ENCODE results near the gene NEDD4L.
A peak's percentile ranks its signal among the peaks of the same experiment; 100 is the strongest.

The NEDD4L gene

GRCh38 chr18:58314284-58314683 lies 270.3 kb downstream of the NEDD4L start (continued):
- TF ChIP-seq ZEB2 (tag by site-specific recombination; IDR thresholded peaks at IDR 0.05), result 0 out of 2 replicates have a peak, but pooled peaks have one; percentile 30

GRCh38 chr18:58315041-58315440 lies 271.0 kb downstream of the NEDD4L start:
- Histone ChIP-seq H3K36me3 (ENCODE audit: control insufficient read depth in 2 of 2, insufficient read depth in 1 of 2, low read length in 2 of 2) (no peaks in the 10 kb centered on the region), H3K4me3 (ENCODE audit: low read depth, low read length) (no peak overlapping the region), H3K4me1 (ENCODE audit: control insufficient read depth, insufficient read depth, low read length) (peaks cover 13% of the 10 kb centered on the region), H3K27ac (ENCODE audit: extremely low read depth, low read depth, low read length) (no peak overlapping the region), H3K9me3 (ENCODE audit: control insufficient read depth, insufficient read depth, low read depth, low read length) (no peaks in the 10 kb centered on the region)
- no peak for TF ChIP-seq ZNF26 (tag by site-specific recombination; IDR thresholded peaks at IDR 0.05)
- no peak for TF ChIP-seq ZNF555 (tag by site-specific recombination; conservative IDR thresholded peaks at IDR 0.05)
- TF ChIP-seq SETDB1 (IDR thresholded peaks at IDR 0.05; ENCODE audit: insufficient read length, low read length), result no peak
- TF ChIP-seq ZNF600 (tag by site-specific recombination; IDR thresholded peaks at IDR 0.05), result no peak
- TF ChIP-seq ZNF214 (tag by site-specific recombination; IDR thresholded peaks at IDR 0.05; ENCODE audit: borderline replicate concordance), result no peak
- TF ChIP-seq REPIN1 (tag by site-specific recombination; IDR thresholded peaks at IDR 0.05; ENCODE audit: low read depth), result no peak
- TF ChIP-seq ATF2 (tag by site-specific recombination; IDR thresholded peaks at IDR 0.05; ENCODE audit: low read depth), result no peak
- ChIA-PET POLR2A (no interaction called here), CTCF (interaction anchor here (0.6 kb wide), 2 partner anchors 61 to 103 kb away, joined by 3 to 5 read pairs; no protein-coding TSS in a partner anchor)

GRCh38 chr18:58315739-58316215 lies 271.8 kb downstream of the NEDD4L start:
- CTCF ChIA-PET, result interaction anchor here (0.6 kb wide), 2 partner anchors 53 to 71 kb away, joined by 3 to 4 read pairs; no protein-coding TSS in a partner anchor
- Histone ChIP-seq H3K4me1 (ENCODE audit: control insufficient read depth, insufficient read depth, low read length) (peaks cover 13% of the 10 kb centered on the region), H3K4me3 (ENCODE audit: low read depth, low read length) (no peak overlapping the region), H3K9me3 (ENCODE audit: control insufficient read depth, insufficient read depth, low read depth, low read length) (no peaks in the 10 kb centered on the region), H3K36me3 (ENCODE audit: control insufficient read depth in 2 of 2, insufficient read depth in 1 of 2, low read length in 2 of 2) (no peaks in the 10 kb centered on the region), H3K27ac (ENCODE audit: extremely low read depth, low read depth, low read length) (no peak overlapping the region)
- POLR2A ChIA-PET, result no interaction called here
- TF ChIP-seq ATF2 (tag by site-specific recombination; IDR thresholded peaks at IDR 0.05; ENCODE audit: low read depth) (no peak), ZNF777 (tag by site-specific recombination; IDR thresholded peaks at IDR 0.05; ENCODE audit: borderline replicate concordance) (no peak), ZNF776 (tag by site-specific recombination; IDR thresholded peaks at IDR 0.05; ENCODE audit: borderline replicate concordance) (no peak), ZNF114 (tag by site-specific recombination; IDR thresholded peaks at IDR 0.05) (no peak), ZNF549 (tag by site-specific recombination; IDR thresholded peaks at IDR 0.05) (no peak), ZNF704 (tag by site-specific recombination; IDR thresholded peaks at IDR 0.05) (no peak), BCL11B (tag by site-specific recombination; IDR thresholded peaks at IDR 0.05; ENCODE audit: low read depth) (no peak), KLF1 (tag by site-specific recombination; IDR thresholded peaks at IDR 0.05) (no peak), ZNF112 (tag by site-specific recombination; IDR thresholded peaks at IDR 0.05) (no peak), ZNF133 (tag by site-specific recombination; IDR thresholded peaks at IDR 0.05) (no peak), ZNF146 (tag by site-specific recombination; IDR thresholded peaks at IDR 0.05) (no peak), ZNF223 (tag by site-specific recombination; IDR thresholded peaks at IDR 0.05) (no peak), ZEB2 (tag by site-specific recombination; IDR thresholded peaks at IDR 0.05) (no peak), ZNF473 (tag by site-specific recombination; IDR thresholded peaks at IDR 0.05) (no peak)
